GM23248 (cell line): ENCODE measurements around the gene REV3L. TPM values are rescaled to one million over a fixed set of nuclear protein-coding genes. Genes with fewer than 3 reads are reported as not detected.

Source experiments
- DNase-seq: peaks from one replicate; pipeline ENCODE4 v3.0.0-alpha.2; 2015
- H2AFZ ChIP-seq: fragments of 200-600 bp; sonication (generic); 2 replicates; pipeline ENCODE4 v1.6.1; 2016; ENCODE audit warnings: antibody characterized with exemption
- H3F3A ChIP-seq: fragments of 200-600 bp; sonication (generic); 2 replicates; pipeline ENCODE4 v1.6.1; 2016; ENCODE audit warnings: mild to moderate bottlenecking, antibody characterized with exemption, mixed run types; ENCODE audit not compliant: insufficient read depth
- H3K27ac ChIP-seq: fragments of 200-600 bp; sonication (generic); 2 replicates; pipeline ENCODE4 v1.5.1; 2016; ENCODE audit warnings: mild to moderate bottlenecking
- H3K27me3 ChIP-seq: fragments of 200-600 bp; sonication (generic); replicated peaks from 2 replicates; pipeline ENCODE4 v1.6.1; 2016; ENCODE audit warnings: mild to moderate bottlenecking; ENCODE audit not compliant: insufficient read depth
- H3K36me3 ChIP-seq: fragments of 200-600 bp; sonication (generic); 2 replicates; pipeline ENCODE4 v1.6.1; 2016; ENCODE audit warnings: low read depth, mild to moderate bottlenecking
- H3K4me1 ChIP-seq: fragments of 200-600 bp; sonication (generic); 2 replicates; pipeline ENCODE4 v1.6.1; 2016; ENCODE audit warnings: mild to moderate bottlenecking; ENCODE audit not compliant: insufficient read depth
- H3K4me2 ChIP-seq: fragments of 200-600 bp; sonication (generic); one replicate; pipeline ENCODE4 v1.6.1; 2016; ENCODE audit warnings: mild to moderate bottlenecking; ENCODE audit not compliant: unreplicated experiment
- H3K4me3 ChIP-seq: fragments of 200-600 bp; sonication (generic); 2 replicates; pipeline ENCODE4 v1.5.1; 2016; ENCODE audit warnings: mild to moderate bottlenecking
- H3K79me2 ChIP-seq: fragments of 200-600 bp; sonication (generic); 2 replicates; pipeline ENCODE4 v1.6.1; 2016; ENCODE audit warnings: mild to moderate bottlenecking; ENCODE audit not compliant: insufficient read depth
- H3K9ac ChIP-seq: fragments of 200-600 bp; sonication (generic); 2 replicates; pipeline ENCODE4 v1.6.1; 2016; ENCODE audit warnings: mild to moderate bottlenecking
- H3K9me2 ChIP-seq: fragments of 200-600 bp; sonication (generic); 2 replicates; pipeline ENCODE4 v1.6.1; 2016; ENCODE audit warnings: mixed run types, mild to moderate bottlenecking, moderate library complexity; ENCODE audit not compliant: insufficient read depth
- H3K9me3 ChIP-seq: fragments of 200-600 bp; sonication (generic); one replicate; pipeline ENCODE4 v1.6.1; 2017; ENCODE audit warnings: low read depth
- H4K20me1 ChIP-seq: fragments of 200-600 bp; sonication (generic); 2 replicates; pipeline ENCODE4 v1.6.0; 2016; ENCODE audit not compliant: insufficient read depth
- EZH2 ChIP-seq: fragments of 200-600 bp; sonication (generic); IDR thresholded peaks from 2 replicates; pipeline ENCODE4 v1.6.1; 2018; ENCODE audit warnings: antibody characterized with exemption, mild to moderate bottlenecking; ENCODE audit not compliant: insufficient read depth, poor library complexity, severe bottlenecking
- EZH2phosphoT487 ChIP-seq: fragments of 200-600 bp; sonication (generic); IDR thresholded peaks from 2 replicates; pipeline ENCODE4 v1.6.1; 2018; ENCODE audit warnings: antibody characterized with exemption, moderate library complexity, mild to moderate bottlenecking, low read depth; ENCODE audit not compliant: insufficient read depth
- WGBS, 2 experiments: methylation state at CpG; one replicate each; pipeline ENCODE4 v1.1.6; 2015 to 2017; ENCODE audit warnings: low lambda C conversion rate in 2 of 2, low coverage in 1 of 2; ENCODE audit errors: missing lambda C conversion rate in 2 of 2; 5-methylcytosine and 5-hydroxymethylcytosine counted together
- in situ Hi-C: fragments of 300-500 bp; cut with MboI; formaldehyde crosslinking; loops from 2 replicates; pipeline ENCODE4 v1.15.0; 2020
- polyA plus RNA-seq: library from polyadenylated mRNA; unstranded; fragments of >200 nt; fragmentation: Nextera tagmentation; extraction: Ambion mirVana; gene quantifications from 2 replicates; pipeline ENCODE4 v1.2.1, GENCODE V29; 2016
- total RNA-seq: library from RNA; depleted of rRNA; stranded (reverse); fragments of >200 nt; shearing (Covaris generic); gene quantifications from 2 replicates; pipeline ENCODE4 v1.2.3, GENCODE V29; 2014

The REV3L gene
- total and polyA plus RNA-seq, 2 experiments from 2014 or later: 25.0 to 25.1 TPM

DNA sequence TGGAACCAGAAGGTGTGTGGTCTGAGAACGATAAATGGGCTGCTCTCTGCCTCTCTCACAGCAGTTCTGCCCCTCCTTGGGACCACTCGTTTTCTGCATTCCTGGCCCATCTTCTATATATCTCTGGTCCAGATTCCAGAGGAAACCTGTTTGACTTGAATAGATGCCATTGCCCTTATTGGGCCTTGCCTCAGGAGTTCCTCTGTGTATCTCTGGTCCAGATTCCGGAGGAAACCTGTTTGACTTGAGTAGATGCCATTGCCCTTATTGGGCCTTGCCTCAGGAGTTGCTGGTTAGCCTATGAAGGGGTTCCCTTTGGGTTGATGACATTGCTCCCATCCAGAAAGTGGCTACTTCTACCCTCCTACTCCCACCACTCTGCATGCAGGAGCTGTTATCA lies 206.3 kb downstream of the REV3L start:
- Histone ChIP-seq H3K36me3 (peaks cover 22% of the 10 kb centered on the region; the same call in 1 of the 2 replicates), H3F3A (no peaks in the 10 kb centered on the region), H3K9me2 (no peaks in the 10 kb centered on the region), H3K4me2 (no peak overlapping the region), H3K27ac (no peak overlapping the region), H3K9ac (no peak overlapping the region), H2AFZ (no peak overlapping the region), H3K9me3 (peaks cover 3% of the 10 kb centered on the region), H3K27me3 (no peaks in the 10 kb centered on the region), H4K20me1 (no peaks in the 10 kb centered on the region), H3K4me1 (no peaks in the 10 kb centered on the region), H3K79me2 (no peaks in the 10 kb centered on the region), H3K4me3 (no peak overlapping the region)
- 94 to 96% methylated on average over 3 of the region's 3 CpGs for WGBS, 2 experiments
- in situ Hi-C loops: no loop called here
- DNase-seq: no peak
- no peak for TF ChIP-seq EZH2
- no peak for TF ChIP-seq EZH2phosphoT487

DNA sequence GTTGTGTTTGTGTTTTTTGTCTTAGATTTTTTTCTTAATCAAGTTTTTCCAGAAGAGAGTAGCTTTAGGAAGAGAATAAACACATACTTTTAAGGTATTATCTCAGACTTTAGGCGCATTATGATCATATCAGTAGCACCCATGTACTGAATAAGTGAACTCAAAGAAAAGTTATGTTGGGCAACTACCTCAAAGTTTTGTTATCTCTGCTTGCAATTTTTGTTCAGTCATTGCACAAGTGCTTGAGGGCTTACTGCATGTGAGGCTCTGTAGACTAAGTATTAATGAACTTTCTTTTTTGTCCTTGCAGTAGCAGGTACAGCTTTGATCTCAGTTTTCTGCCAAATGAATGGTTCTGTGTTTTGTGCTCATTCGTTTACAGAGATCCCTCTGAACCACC lies 206.7 kb downstream of the REV3L start:
- H3K79me2 ChIP-seq: no peaks in the 10 kb centered on the region
- no peak for TF ChIP-seq EZH2phosphoT487
- TF ChIP-seq EZH2: no peak
- H3K27me3 ChIP-seq: no peaks in the 10 kb centered on the region
- peaks cover 3% of the 10 kb centered on the region for H3K9me3 ChIP-seq
- no peak overlapping the region for H3K4me3 ChIP-seq
- no peaks in the 10 kb centered on the region for H3F3A ChIP-seq
- no peak overlapping the region for H3K27ac ChIP-seq
- H3K4me1 ChIP-seq: no peaks in the 10 kb centered on the region
- WGBS, 2 experiments: 100% methylated on average over 2 of the region's 2 CpGs
- H3K36me3 ChIP-seq: peaks cover 22% of the 10 kb centered on the region; the same call in 1 of the 2 replicates
- in situ Hi-C loops: no loop called here
- no peak for DNase-seq
- no peaks in the 10 kb centered on the region for H3K9me2 ChIP-seq
- H3K4me2 ChIP-seq: no peak overlapping the region
- no peak overlapping the region for H2AFZ ChIP-seq
- H3K9ac ChIP-seq: no peak overlapping the region
- no peaks in the 10 kb centered on the region for H4K20me1 ChIP-seq

DNA sequence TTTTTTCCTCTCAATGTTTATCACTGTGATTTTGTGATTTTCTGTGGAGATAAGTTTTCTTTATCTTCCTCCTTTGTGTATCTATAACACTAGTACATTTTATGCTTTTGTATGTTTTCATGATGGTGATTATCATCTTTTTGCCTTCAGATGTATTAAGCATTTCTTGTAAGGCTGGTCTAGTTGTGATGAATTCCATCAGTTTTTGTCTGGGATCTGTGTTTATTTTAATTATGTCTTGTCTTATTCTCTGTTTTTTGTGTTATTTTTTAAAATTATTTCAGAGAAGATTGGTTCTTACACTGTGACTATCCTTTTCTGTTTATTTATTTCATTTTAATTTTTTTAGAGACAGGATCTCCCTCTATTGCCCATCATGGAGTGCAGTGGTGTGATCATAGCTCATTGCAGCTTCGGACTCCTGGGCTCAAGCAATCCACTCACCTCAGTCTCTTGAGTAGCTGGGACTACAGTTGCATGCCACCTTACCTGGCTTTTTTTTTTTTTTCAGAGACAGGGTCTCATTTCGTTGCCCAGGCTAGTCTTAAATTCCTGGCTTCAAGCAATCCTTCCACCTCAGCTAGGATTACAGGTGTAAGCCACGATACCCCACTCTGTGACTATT lies 208.3 kb downstream of the REV3L start:
- Histone ChIP-seq H3K36me3 (peaks cover 22% of the 10 kb centered on the region; the same call in 1 of the 2 replicates), H3K4me3 (no peak overlapping the region)

DNA sequence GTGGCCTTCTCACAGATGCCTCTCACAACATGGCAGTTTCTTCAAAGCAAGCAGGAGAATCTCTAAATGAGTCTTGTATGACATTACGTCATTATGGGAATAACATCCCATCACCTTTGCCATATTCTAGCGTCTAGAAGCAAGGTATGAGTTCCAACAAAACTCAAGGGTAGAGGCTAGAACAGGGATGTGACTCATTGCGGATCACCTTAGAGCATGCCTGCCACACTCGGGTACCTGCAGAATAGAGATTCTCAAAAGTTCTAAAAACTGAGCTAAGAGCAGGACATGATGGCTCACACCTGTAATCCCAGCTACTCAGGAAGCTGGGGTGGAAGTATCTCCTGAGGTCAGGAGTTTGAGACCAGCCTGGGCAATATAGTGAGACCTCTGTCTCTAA lies 212.9 kb downstream of the REV3L start:
- in situ Hi-C loops: no loop called here
- WGBS, 2 experiments: 98 to 100% methylated on average over 4 of the region's 4 CpGs
- H3K4me1 ChIP-seq: no peaks in the 10 kb centered on the region

More for the DNA sequence above, 208.3 kb downstream of the REV3L start:
- H3K4me1 ChIP-seq: no peaks in the 10 kb centered on the region
- no peak for DNase-seq
- no peak overlapping the region for H3K9ac ChIP-seq
- H3K4me2 ChIP-seq: no peak overlapping the region
- H4K20me1 ChIP-seq: no peaks in the 10 kb centered on the region
- no peaks in the 10 kb centered on the region for H3K9me2 ChIP-seq
- TF ChIP-seq EZH2: no peak
- TF ChIP-seq EZH2phosphoT487: no peak
- 0 out of 2 replicates have a peak, but pooled peaks cover under 1% of the 10 kb centered on the region for H3F3A ChIP-seq
- no peak overlapping the region for H3K27ac ChIP-seq
- H3K27me3 ChIP-seq: no peaks in the 10 kb centered on the region
- peaks cover 3% of the 10 kb centered on the region for H3K9me3 ChIP-seq
- WGBS, 2 experiments: 94 to 96% methylated on average over 3 of the region's 3 CpGs
- in situ Hi-C loops: no loop called here
- H3K79me2 ChIP-seq: no peaks in the 10 kb centered on the region
- H2AFZ ChIP-seq: no peak overlapping the region

More for the DNA sequence above, 212.9 kb downstream of the REV3L start:
- Histone ChIP-seq H3K27ac (no peak overlapping the region), H3K4me3 (no peak overlapping the region), H2AFZ (no peak overlapping the region), H4K20me1 (no peaks in the 10 kb centered on the region), H3K4me2 (no peak overlapping the region), H3K9me3 (peaks cover 3% of the 10 kb centered on the region), H3K9me2 (no peaks in the 10 kb centered on the region), H3K27me3 (no peaks in the 10 kb centered on the region), H3K79me2 (0 out of 2 replicates have a peak, but pooled peaks cover 8% of the 10 kb centered on the region), H3K9ac (no peak overlapping the region), H3K36me3 (peaks cover 23% of the 10 kb centered on the region), H3F3A (peaks cover 14% of the 10 kb centered on the region; the same call in 1 of the 2 replicates)
- no peak for TF ChIP-seq EZH2phosphoT487
- no peak for TF ChIP-seq EZH2
- DNase-seq: no peak
